K562 (cell line): Measurements from ENCODE around the gene CORO1A. TPM values are rescaled to one million over a fixed set of nuclear protein-coding genes. Genes with fewer than 3 reads are reported as not detected.
"Not testable (repeated sequence)": the region's sequence is repeated elsewhere in the genome, so short reads cannot be mapped to it uniquely, and the experiment has no call there.

Experiments
- ATAC-seq: fragments of 200-7000 bp; cut with Tn5 transposase; 3 replicates; pipeline ENCODE4 v1.9.1; 2020; ENCODE audit warnings: moderate library complexity
- BruUV-seq: library from RNA; stranded (reverse); fragments of 400-500 nt; replicated peaks from 2 replicates; lab custom pipeline; 2021; lab: Mats Ljungman, UMichigan
- CTCF ChIA-PET: fragments of 300-600 bp; formaldehyde crosslinking; extraction: SDS; loops from one replicate; lab custom pipeline; 2021; ENCODE audit warnings: low intra/inter-chr PET ratio; lab: Yijun Ruan, JAX
- POLR2A ChIA-PET: fragments of 300-600, 350-650 bp; sonication (Branson Sonifier 250); formaldehyde crosslinking; extraction: SDS; loops from one replicate; lab custom pipeline; 2021; ENCODE audit warnings: antibody characterized with exemption, inconsistent platforms; lab: Yijun Ruan, JAX
- DNase-seq, 4 experiments: peaks; one replicate each; pipeline versions ENCODE4 v3.0.0 to v3.0.0-alpha.2; 2011 to 2018; ENCODE audit warnings: low spot score in 3 of 4, mixed read lengths in 3 of 4; ENCODE audit errors: extremely low read depth in 1 of 4
- FAIRE-seq: peaks from 2 replicates; lab custom pipeline; 2011; peaks lifted over from hg19 to GRCh38; lab: Jason Lieb, UNC
- H2AFZ ChIP-seq: 2 replicates; pipeline ENCODE4 v1.6.0; 2011; ENCODE audit warnings: low read depth, low read length, control low read depth, inconsistent platforms
- H3K27ac ChIP-seq: fragments of 200-600 bp; 3 replicates; pipeline ENCODE4 v1.8.0; 2011; ENCODE audit warnings: low read depth, mild to moderate bottlenecking, control low read depth, inconsistent platforms, low read length, moderate library complexity, mixed read lengths; ENCODE audit errors: extremely low read depth
- H3K27me3 ChIP-seq, 2 experiments: fragments of 300-600 bp in 1 of 2; 2 replicates in 1 of 2; 3 replicates in 1 of 2; pipeline versions ENCODE4 v1.6.0 to v1.8.0; 2011; ENCODE audit warnings: inconsistent platforms in 2 of 2, low read length in 2 of 2, mild to moderate bottlenecking in 1 of 2, mixed read lengths in 1 of 2, moderate library complexity in 1 of 2; ENCODE audit not compliant: control insufficient read depth in 2 of 2, insufficient read depth in 2 of 2
- H3K36me3 ChIP-seq: fragments of 300-600 bp; 3 replicates; pipeline ENCODE4 v1.8.0; 2011; ENCODE audit warnings: mild to moderate bottlenecking, low read length, inconsistent platforms; ENCODE audit not compliant: control insufficient read depth, insufficient read depth
- H3K4me1 ChIP-seq, 2 experiments: fragments of 200-600 bp in 1 of 2; replicated peaks in 1 of 2; 2 replicates in 1 of 2; 3 replicates in 1 of 2; pipeline versions ENCODE4 v1.5.1 to v1.8.0; 2011; ENCODE audit warnings: inconsistent platforms in 2 of 2, low read length in 2 of 2, mild to moderate bottlenecking in 1 of 2, mixed read lengths in 1 of 2, moderate library complexity in 1 of 2; ENCODE audit not compliant: control insufficient read depth in 2 of 2, insufficient read depth in 2 of 2
- H3K4me2 ChIP-seq: 2 replicates; pipeline ENCODE4 v1.6.1; 2011; ENCODE audit warnings: low read length, control low read depth, inconsistent platforms, mixed read lengths; ENCODE audit not compliant: insufficient read depth
- H3K4me3 ChIP-seq: fragments of 200-600 bp; sonication (generic), shearing (Covaris generic); 2 replicates; pipeline ENCODE4 v1.5.1; 2016; ENCODE audit warnings: control low read depth, inconsistent platforms
- H3K79me2 ChIP-seq: fragments of 200-600 bp; 3 replicates; pipeline ENCODE4 v1.8.0; 2011; ENCODE audit warnings: low read length, inconsistent platforms; ENCODE audit not compliant: control insufficient read depth, insufficient read depth
- H3K9ac ChIP-seq, 2 experiments: 2 replicates each; pipeline versions ENCODE4 v1.6.0 to v1.6.1; 2011; ENCODE audit warnings: low read depth in 2 of 2, low read length in 2 of 2, control low read depth in 1 of 2, inconsistent platforms in 1 of 2, mild to moderate bottlenecking in 1 of 2, mixed read lengths in 1 of 2; ENCODE audit not compliant: insufficient read depth in 1 of 2
- H3K9me1 ChIP-seq: one replicate; pipeline ENCODE4 v1.6.0; 2011; ENCODE audit warnings: inconsistent platforms, mild to moderate bottlenecking, low read length, moderate library complexity; ENCODE audit not compliant: control insufficient read depth, insufficient read depth
- H3K9me3 ChIP-seq: replicated peaks from 2 replicates; pipeline ENCODE4 v1.5.1; 2011; ENCODE audit warnings: low read depth, low read length, inconsistent platforms; ENCODE audit not compliant: control insufficient read depth, insufficient read depth
- H4K20me1 ChIP-seq: replicated peaks from 2 replicates; pipeline ENCODE4 v1.6.1; 2011; ENCODE audit warnings: low read length, inconsistent platforms, mixed read lengths; ENCODE audit not compliant: control insufficient read depth, insufficient read depth
- BHLHE40 ChIP-seq: IDR thresholded peaks from 2 replicates; pipeline ENCODE4 v1.6.1; 2011; ENCODE audit warnings: low read length, improper control_type of control experiment
- FOXK2 ChIP-seq, 2 experiments: fragments of 450-650 bp; IDR thresholded peaks in 1 of 2; conservative IDR thresholded peaks in 1 of 2; 2 replicates each; pipeline ENCODE4 v1.6.1; 2016; ENCODE audit warnings: low read depth in 2 of 2, mild to moderate bottlenecking in 1 of 2
- HEY1 ChIP-seq: fragments of 250-450 bp; sonication (Bioruptor Pico); IDR thresholded peaks from 2 replicates; pipeline ENCODE4 v1.5.0; 2020; ENCODE audit warnings: mild to moderate bottlenecking, moderate library complexity, borderline replicate concordance
- SMARCA5 ChIP-seq: fragments of 450-650 bp; IDR thresholded peaks from 2 replicates; pipeline ENCODE4 v1.6.1; 2016
- SOX6 ChIP-seq: fragments of 450-650 bp; IDR thresholded peaks from 2 replicates; pipeline ENCODE4 v1.6.1; 2014; ENCODE audit warnings: mild to moderate bottlenecking
- STAG1 ChIP-seq: sonication (generic); formaldehyde crosslinking; IDR thresholded peaks from 2 replicates; pipeline ENCODE4 v1.5.0; 2020; ENCODE audit warnings: missing genetic modification reagents, borderline replicate concordance
- XRCC3 ChIP-seq: fragments of 450-650 bp; IDR thresholded peaks from 2 replicates; pipeline ENCODE4 v1.6.1; 2017; ENCODE audit warnings: mild to moderate bottlenecking, moderate library complexity
- XRCC4 ChIP-seq: IDR thresholded peaks from one replicate; pipeline ENCODE4 v1.6.1; 2011; ENCODE audit not compliant: insufficient read depth, insufficient read length; ENCODE audit errors: extremely low read depth
- ZNF655 ChIP-seq: fragments of 250-450 bp; sonication (Bioruptor Pico); IDR thresholded peaks from 2 replicates; pipeline ENCODE4 v1.5.0; 2021
- ZNF766 ChIP-seq: fragments of 200-800 bp; sonication (Bioruptor generic); conservative IDR thresholded peaks from 2 replicates; pipeline ENCODE4 v1.6.1; 2016; ENCODE audit warnings: missing genetic modification characterization, missing compliant biosample characterization
- WGBS: fragments of 100-300 bp; shearing (Covaris generic); methylation state at CpG from one replicate; pipeline ENCODE4 v1.1.6; 2016; ENCODE audit warnings: low coverage, mixed read lengths; ENCODE audit not compliant: insufficient coverage; ENCODE audit errors: missing lambda C conversion rate; 5-methylcytosine and 5-hydroxymethylcytosine counted together
- in situ Hi-C: fragments of 300-500 bp; cut with MboI; formaldehyde crosslinking; loops from 4 replicates; pipeline ENCODE4 v1.15.0; 2018; ENCODE audit warnings: inconsistent platforms, mixed read lengths
- intact Hi-C: fragments of 100-400 bp; cut with micrococcal nuclease; formaldehyde crosslinking; loops from 2 replicates; pipeline ENCODE4 v1.14.2; 2022
- polyA plus RNA-seq, 8 experiments: library from polyadenylated mRNA; depleted of rRNA in 4 of 8; stranded (reverse) in 5 of 8; unstranded in 3 of 8; fragments of >200 nt; fragmentation: Nextera tagmentation in 2 of 8; fragmentation: Illumina TruSeq in 1 of 8; extraction: Ambion mirVana in 2 of 8; extraction: Trizol in 1 of 8; gene quantifications; 2 replicates each; pipeline versions ENCODE4 v1.2.1 to v1.2.3, GENCODE V29; 2011 to 2014; ENCODE audit warnings: inconsistent platforms in 1 of 8, missing spikeins in 1 of 8
- total RNA-seq, 7 experiments: library from RNA; depleted of rRNA in 6 of 7; stranded (reverse); fragments of >200 nt in 6 of 7; fragmentation: Illumina TruSeq in 2 of 7; extraction: Trizol in 2 of 7; gene quantifications; 2 replicates each; pipeline versions ENCODE4 v1.2.1 to v1.2.3, GENCODE V29; 2011 to 2021; ENCODE audit warnings: low replicate concordance in 1 of 7
- TF ChIP-seq, protein P1 (sequence below): fragments of 250-450 bp; sonication (Bioruptor Pico); IDR thresholded peaks from 2 replicates; pipeline ENCODE4 v1.4.0; 2020

The CORO1A gene
- total and polyA plus RNA-seq, 9 of the 15 experiments (the other 6 are each of a cell fraction or from before 2014, with no cell fraction given), result 0.22 to 23.8 (median 7.6) TPM

DNA sequence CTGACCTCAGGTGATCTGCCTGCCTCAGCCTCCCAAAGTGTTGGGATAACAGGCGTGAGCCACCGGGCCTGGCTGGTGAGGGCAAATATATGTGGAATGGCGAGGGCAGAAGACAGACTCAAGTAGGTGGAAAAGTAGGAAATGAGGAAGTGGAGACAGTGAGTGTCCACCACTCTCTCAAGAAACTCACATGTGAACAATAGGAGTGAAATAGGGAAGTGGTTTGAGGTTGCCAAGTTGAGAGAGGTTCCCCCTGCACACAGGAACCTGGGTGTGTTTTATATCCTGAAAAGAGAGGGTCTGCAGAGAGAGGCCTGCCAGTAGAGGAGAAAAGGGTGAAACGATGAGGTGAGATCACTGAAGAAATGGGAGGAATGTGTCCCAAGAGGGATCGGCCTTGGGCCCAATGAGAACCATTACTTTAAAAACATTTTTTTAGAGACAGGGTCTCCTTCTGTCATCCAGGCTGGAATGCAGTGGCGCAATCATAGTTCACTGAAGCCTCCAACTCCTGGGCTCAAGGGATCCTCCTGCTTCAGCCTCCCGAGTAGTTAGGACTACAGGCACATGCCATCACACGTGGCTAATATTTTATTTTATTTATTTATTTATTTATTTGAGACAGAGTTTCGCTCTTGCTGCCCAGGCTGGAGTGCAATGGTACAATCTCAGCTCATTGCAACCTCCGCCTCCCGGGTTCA is 17.1 kb upstream of the CORO1A start (continued):
- TF ChIP-seq, protein P1, sequence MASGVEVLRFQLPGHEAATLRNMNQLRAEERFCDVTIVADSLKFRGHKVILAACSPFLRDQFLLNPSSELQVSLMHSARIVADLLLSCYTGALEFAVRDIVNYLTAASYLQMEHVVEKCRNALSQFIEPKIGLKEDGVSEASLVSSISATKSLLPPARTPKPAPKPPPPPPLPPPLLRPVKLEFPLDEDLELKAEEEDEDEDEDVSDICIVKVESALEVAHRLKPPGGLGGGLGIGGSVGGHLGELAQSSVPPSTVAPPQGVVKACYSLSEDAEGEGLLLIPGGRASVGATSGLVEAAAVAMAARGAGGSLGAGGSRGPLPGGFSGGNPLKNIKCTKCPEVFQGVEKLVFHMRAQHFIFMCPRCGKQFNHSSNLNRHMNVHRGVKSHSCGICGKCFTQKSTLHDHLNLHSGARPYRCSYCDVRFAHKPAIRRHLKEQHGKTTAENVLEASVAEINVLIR, result no peak
- TF ChIP-seq STAG1 (CRISPR knock-in tag) (no peak), ZNF766 (peak; percentile 57; the same call in 1 of the 2 replicates), BHLHE40 (no peak), XRCC4 (no peak), HEY1 (CRISPR knock-in tag) (no peak), ZNF655 (CRISPR knock-in tag) (no peak), SMARCA5 (0 out of 2 replicates have a peak, but pooled peaks have one; percentile 48), FOXK2 (conservative IDR thresholded peaks at IDR 0.05 in 1 of 2, IDR thresholded peaks at IDR 0.05 in 1 of 2; ENCODE audit: low read depth in 2 of 2) (no peak), SOX6 (peak; percentile 65; the same call in 1 of the 2 replicates), XRCC3 (no peak)

DNA sequence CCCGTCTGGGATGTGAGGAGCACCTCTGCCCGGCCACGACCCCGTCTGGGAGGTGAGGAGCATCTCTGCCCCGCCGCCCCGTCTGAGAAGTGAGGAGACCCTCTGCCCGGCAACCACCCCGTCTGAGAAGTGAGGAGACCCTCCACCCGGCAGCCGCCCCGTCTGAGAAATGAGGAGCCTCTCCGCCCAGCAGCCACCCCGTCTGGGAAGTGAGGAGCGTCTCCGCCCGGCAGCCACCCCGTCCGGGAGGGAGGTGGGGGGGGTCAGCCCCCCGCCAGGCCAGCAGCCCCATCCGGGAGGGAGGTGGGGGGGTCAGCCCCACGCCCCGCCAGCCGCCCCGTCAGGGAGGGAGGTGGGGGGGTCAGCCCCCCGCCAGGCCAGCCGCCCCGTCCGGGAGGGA is 14.7 kb upstream of the CORO1A start:
- H3K9ac ChIP-seq, H3K27ac ChIP-seq, H3K27me3 ChIP-seq, H3K9me1 ChIP-seq, CTCF ChIA-PET, H2AFZ ChIP-seq, H3K9me3 ChIP-seq, intact Hi-C loops, in situ Hi-C loops, H3K79me2 ChIP-seq, H3K4me3 ChIP-seq, H3K36me3 ChIP-seq, H3K4me1 ChIP-seq, ATAC-seq, FAIRE-seq, BruUV-seq, H3K4me2 ChIP-seq, DNase-seq, H4K20me1 ChIP-seq, POLR2A ChIA-PET: not testable (repeated sequence)
- no CpG with 5 or more reads among the region's 29 CpGs for WGBS

DNA sequence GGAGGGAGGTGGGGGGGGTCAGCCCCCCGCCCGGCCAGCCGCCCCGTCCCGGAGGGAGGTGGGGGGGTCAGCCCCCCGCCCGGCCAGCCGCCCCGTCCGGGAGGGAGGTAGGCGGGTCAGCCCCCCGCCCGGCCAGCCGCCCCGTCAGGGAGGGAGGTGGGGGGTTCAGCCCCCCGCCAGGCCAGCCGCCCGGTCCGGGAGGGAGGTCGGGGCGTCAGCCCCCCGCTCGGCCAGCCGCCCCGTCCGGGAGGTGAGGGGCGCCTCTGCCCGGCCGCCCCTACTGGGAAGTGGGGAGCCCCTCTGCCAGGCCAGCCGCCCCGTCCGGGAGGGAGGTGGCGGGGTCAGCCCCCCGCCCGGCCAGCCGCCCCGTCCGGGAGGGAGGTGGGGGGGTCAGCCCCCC is 14.0 kb upstream of the CORO1A start:
- H3K36me3 ChIP-seq, CTCF ChIA-PET, H3K4me3 ChIP-seq, H3K79me2 ChIP-seq, H3K9me1 ChIP-seq, H3K27ac ChIP-seq, H3K4me2 ChIP-seq, in situ Hi-C loops, FAIRE-seq, H3K9ac ChIP-seq, H4K20me1 ChIP-seq, DNase-seq, intact Hi-C loops, POLR2A ChIA-PET, H3K9me3 ChIP-seq, H3K4me1 ChIP-seq, H2AFZ ChIP-seq, BruUV-seq, ATAC-seq, H3K27me3 ChIP-seq: not testable (repeated sequence)
- WGBS, result no CpG with 5 or more reads among the region's 38 CpGs
